Measurements from ENCODE around the gene HIC1.

Gene HIC1

GRCh38 chr17:2077040-2077439, 22.1 kb downstream of the HIC1 start:
- DNase-seq: no peak

- DNase-seq: no peak
Measured at GRCh38 chr17:2081564-2081963, 26.7 kb downstream of the HIC1 start.

GRCh38 chr17:2082003-2082781, 27.3 kb downstream of the HIC1 start:
- DNase-seq: no peak

GRCh38 chr17:2083613-2084035, 28.7 kb downstream of the HIC1 start:
- DNase-seq: peak; percentile 86 to 93 (median 91)

GRCh38 chr17:2084036-2084765, 29.3 kb downstream of the HIC1 start:
- no peak for DNase-seq

- no peak for DNase-seq
Measured at GRCh38 chr17:2084766-2085647, 30.1 kb downstream of the HIC1 start.

- DNase-seq: no peak
Measured at GRCh38 chr17:2085648-2085949, 30.7 kb downstream of the HIC1 start.

GRCh38 chr17:2086306-2086705, 31.4 kb downstream of the HIC1 start:
- DNase-seq: no peak

GRCh38 chr17:2087597-2088211, 32.8 kb downstream of the HIC1 start:
- peak; percentile 89 to 96 (median 93) for DNase-seq

GRCh38 chr17:2089021-2089422, 34.1 kb downstream of the HIC1 start:
- DNase-seq: peak; percentile 35 to 61 (median 46)

- peak in 1 of 3 donors; percentile 50 for DNase-seq
Measured at GRCh38 chr17:2090210-2090641, 35.3 kb downstream of the HIC1 start.

GRCh38 chr17:2090804-2091534, 36.1 kb downstream of the HIC1 start:
- no peak for DNase-seq

- DNase-seq: no peak
Measured at GRCh38 chr17:2092253-2092652, 37.4 kb downstream of the HIC1 start.

GRCh38 chr17:2093349-2093748, 38.4 kb downstream of the HIC1 start:
- DNase-seq: no peak

- DNase-seq: no peak
Measured at GRCh38 chr17:2094891-2095535, 40.1 kb downstream of the HIC1 start.

GRCh38 chr17:2095536-2095910, 40.6 kb downstream of the HIC1 start:
- no peak for DNase-seq

GRCh38 chr17:2101448-2102257, 46.8 kb downstream of the HIC1 start:
- peak in 1 of 3 donors; percentile 29 for DNase-seq

GRCh38 chr17:2102931-2103809, 48.3 kb downstream of the HIC1 start:
- no peak for DNase-seq

- no peak for DNase-seq
Measured at GRCh38 chr17:2105663-2106062, 50.8 kb downstream of the HIC1 start.

Measured in suppressor macrophage treated with lipopolysaccharide for 1 hour (primary cell).